A549 (cell line): ENCODE results near the gene PNLIPRP3.

Experiments used
- CTCF ChIP-seq: fragments of >200 bp; sonication (Bioruptor Twin); formaldehyde crosslinking; IDR thresholded peaks from 3 replicates; pipeline ENCODE4 v1.5.1; 2016
- MAZ ChIP-seq: fragments of 150-350 bp; IDR thresholded peaks from 2 replicates; pipeline ENCODE4 v1.6.1; 2014; ENCODE audit warnings: antibody characterized with exemption, low read depth, low read length, borderline replicate concordance
- POLR2A ChIP-seq: IDR thresholded peaks from 2 replicates; pipeline ENCODE4 v1.6.1; 2012; ENCODE audit warnings: mild to moderate bottlenecking, low read length

GRCh38 chr10:116486770-116487448, 59.3 kb downstream of the PNLIPRP3 start:
- TF ChIP-seq MAZ (no peak), CTCF (no peak), POLR2A (no peak)
